ENCODE data around the gene TBC1D3B. TPM values are rescaled to one million over a fixed set of nuclear protein-coding genes. Genes with fewer than 3 reads are reported as not detected.
"Not testable (repeated sequence)": the region's sequence is repeated elsewhere in the genome, so short reads cannot be mapped to it uniquely, and the experiment has no call there.

The TBC1D3B gene
- total RNA-seq, 1 donor from 2014 or later, result 13.6 TPM

DNA sequence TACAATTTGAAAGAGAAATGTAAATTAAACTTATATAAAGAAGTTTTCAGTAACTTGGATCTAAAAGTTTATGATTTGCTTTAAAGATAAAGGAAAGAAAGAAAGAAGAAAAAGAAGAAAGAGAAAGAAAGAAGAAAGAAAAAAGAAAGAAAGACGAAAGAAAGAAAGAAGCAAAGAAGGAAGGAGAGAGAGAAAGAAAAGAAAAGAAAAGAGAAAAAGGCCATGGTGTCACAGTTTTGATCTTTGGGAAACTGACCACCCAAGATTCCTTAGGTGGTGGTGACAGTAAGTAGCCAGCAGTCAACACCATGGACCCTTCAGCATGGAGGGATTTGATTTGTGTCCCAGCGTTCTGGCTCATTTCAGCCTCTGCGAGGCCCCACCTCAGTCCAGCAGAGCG lies 24.7 kb upstream of the TBC1D3B start:
- DNase-seq (ENCODE audit: low spot score), result not testable (repeated sequence)

DNA sequence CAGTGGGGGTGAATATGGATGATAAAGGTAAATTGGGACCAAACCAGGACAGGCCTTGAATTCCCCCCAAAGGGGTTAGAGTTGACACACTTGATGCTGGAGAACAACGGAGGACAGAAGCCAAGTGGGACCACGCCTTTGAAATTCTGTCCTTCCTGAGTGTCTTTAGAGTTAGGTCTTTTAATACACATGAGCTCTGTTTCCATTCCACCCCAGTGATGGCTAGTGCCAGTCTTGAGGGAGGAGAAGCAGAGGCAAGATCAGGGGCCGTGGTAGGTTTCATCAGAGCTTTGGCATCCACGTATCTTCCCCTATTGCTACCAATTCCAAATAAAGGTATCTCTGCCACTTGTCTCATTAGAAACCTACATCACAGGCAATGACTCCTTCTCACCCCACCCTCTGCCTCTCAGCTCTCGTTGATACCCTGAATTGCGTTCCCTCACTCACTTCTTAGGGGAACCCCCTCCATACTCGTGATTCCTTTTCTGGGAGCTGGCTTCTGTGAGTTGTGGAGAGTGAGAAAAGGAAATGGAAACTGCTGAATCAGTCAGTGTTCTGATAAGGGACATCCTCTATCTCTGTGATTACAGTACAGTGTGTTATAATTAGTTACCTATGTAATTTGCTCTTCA lies 22.5 kb upstream of the TBC1D3B start:
- DNase-seq (ENCODE audit: low spot score), result no peak

- DNase-seq (ENCODE audit: low spot score), result no peak
Measured at GRCh38 chr17:36197387-36197703, 20.9 kb upstream of the TBC1D3B start.

- DNase-seq (ENCODE audit: low spot score), result no peak
Measured at GRCh38 chr17:36196131-36196486, 19.7 kb upstream of the TBC1D3B start.

DNA sequence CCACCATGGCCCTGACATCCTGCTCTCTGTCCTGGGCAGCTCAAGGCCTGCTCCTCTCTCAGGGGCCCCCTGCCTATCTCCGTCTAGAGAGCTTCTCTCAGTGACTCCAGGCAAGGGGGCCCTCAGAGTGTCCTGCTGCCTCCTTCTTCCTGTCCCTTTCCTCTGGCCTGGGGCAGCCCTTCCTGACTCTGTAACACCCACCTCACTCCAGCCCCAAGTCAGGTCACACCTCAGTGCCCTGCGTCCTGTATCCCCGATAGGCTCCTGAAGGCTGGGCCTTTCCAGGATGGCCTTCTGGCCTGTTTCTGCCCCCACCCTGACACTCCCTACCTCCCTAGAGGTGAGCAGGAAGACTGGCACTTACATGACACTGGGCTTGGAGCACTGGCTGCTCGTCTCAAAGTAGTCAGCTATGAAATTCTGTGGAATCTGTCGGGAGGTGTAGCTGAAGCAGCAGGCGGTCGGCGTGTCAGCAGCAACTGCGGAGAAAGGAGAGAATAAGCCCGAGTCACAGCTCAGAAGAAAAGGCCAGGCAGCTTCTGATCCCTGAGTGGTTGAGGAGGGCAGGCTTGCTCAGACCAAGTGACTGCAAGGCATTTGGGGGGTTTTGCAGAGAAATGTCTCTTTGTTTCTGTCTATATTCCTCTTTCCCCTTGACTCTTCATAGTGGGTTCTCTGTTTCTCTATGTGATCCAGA lies 19.1 kb upstream of the TBC1D3B start:
- no peak for DNase-seq (ENCODE audit: low spot score)

- DNase-seq (ENCODE audit: low spot score), result not testable (repeated sequence)
Measured at GRCh38 chr17:36194832-36195433, 18.5 kb upstream of the TBC1D3B start.

DNA sequence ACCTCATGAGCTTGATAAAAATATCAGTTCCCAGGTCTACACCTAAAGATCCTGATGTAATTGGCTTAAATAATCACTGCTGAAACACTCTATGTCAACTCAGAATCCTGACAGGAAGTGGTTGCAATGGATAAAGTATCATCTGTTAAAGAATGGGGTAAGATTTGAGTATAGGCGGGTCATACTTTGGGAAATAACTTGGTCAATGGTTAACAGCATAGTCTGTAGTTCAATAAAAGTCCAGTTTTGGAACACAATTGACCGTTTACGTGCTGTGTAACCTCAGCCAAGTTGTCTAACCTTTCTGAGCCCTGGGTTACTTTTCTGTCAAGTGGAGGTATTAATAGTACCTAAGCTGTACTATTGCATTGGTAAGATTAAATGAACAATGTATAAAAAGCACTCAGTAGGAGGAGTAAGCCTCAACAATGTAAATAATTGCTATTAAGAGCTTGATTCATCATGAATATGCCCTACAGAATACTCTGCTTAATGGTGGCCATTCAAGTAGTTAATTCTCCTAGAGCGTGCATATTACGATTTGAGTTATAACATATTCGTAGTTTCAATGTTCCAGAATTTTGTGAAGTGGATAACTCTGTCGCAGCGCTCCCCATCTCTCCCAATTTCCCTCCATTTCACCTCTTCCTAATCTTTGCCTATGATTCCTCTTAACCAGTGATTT lies 17.9 kb upstream of the TBC1D3B start:
- DNase-seq (ENCODE audit: low spot score), result not testable (repeated sequence)

DNA sequence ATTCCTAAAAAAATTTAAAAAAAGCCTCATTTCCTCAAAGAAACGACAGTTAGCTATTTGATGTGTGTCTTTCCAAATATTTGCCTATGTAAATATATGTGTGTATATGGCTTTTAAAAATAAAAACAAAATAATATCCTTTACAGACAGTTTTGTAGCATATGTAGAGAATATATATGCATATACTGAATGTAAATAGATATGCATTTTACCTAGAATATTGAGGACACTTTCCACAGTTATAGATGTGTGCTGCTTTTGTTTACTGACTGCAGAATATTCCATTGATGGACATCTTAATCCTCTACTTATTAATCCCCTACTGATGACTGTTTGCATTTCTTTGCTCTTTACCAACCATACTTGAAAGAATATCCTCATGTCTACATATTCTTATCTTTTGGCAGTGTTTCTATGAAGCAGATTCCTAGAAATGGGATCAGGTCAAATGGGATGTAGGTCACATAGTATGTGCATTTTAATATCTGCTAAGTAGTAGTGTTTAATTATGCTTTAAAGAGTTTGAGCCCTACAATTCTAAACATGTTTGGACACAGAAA lies 16.9 kb upstream of the TBC1D3B start:
- no peak for DNase-seq (ENCODE audit: low spot score)

- DNase-seq (ENCODE audit: low spot score), result not testable (repeated sequence)
Measured at GRCh38 chr17:36190549-36191330, 14.3 kb upstream of the TBC1D3B start.

DNA sequence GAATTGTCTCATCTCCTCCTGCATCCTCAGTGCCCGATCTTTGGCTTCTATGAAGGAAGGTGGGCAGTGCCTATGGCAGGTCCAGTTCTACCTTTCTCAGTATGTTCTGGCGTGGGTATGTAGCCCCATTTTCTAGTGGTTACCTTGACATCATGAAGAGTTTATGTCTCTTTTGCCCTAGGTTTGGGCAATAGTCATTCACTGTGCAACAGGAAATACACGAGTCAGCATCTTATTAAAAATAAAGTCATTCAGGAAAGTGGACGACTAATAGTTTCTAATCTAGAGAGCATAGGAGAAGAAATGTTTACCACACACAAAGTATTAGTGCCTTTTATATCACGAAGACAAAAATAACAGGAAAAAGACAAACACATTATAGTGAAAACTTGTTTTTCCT lies 13.6 kb upstream of the TBC1D3B start:
- DNase-seq (ENCODE audit: low spot score), result not testable (repeated sequence)

DNA sequence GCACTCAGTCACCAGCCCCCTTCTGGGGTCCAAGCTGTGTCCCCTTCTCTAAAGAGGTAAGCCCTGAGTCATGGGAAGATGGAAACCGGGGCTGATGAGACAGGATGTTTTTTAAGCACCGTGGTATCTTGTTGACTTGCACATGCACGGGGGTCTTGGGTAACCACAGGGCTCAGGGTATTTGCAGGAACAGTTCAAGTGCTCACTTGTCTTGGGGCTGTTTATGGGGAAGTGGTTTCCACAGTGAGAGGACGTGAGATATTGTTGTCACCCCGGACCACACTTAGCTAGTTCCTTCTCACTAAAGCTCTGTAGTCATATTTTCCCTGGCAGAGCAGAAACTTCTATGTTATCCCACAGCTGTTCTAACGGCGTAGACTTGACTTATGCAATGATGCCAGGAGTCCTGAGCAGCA lies 12.5 kb upstream of the TBC1D3B start:
- DNase-seq (ENCODE audit: low spot score), result no peak

GRCh38 chr17:36187943-36188665 lies 11.7 kb upstream of the TBC1D3B start:
- not testable (repeated sequence) for DNase-seq (ENCODE audit: low spot score)

GRCh38 chr17:36186810-36187763 lies 10.7 kb upstream of the TBC1D3B start:
- not testable (repeated sequence) for DNase-seq (ENCODE audit: low spot score)

DNA sequence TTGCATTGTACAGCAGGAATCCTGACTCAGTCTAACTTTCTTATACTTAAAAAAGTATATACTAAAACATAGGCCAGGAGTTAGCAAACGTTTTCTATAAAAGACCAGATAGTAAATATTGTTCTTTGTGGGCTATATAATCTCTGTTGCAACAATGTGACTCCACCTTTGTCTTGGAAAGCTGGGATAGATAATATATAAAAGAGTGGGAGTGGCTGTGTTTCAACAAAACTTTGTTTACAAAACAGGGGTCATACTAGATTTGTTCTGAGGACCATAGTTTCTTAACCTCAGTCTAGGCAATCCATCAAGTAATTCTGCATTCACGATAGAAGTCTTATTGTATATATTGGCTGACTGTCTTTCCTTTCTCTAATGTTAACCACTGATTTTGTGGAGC lies 9.0 kb upstream of the TBC1D3B start:
- no peak for DNase-seq (ENCODE audit: low spot score)

DNA sequence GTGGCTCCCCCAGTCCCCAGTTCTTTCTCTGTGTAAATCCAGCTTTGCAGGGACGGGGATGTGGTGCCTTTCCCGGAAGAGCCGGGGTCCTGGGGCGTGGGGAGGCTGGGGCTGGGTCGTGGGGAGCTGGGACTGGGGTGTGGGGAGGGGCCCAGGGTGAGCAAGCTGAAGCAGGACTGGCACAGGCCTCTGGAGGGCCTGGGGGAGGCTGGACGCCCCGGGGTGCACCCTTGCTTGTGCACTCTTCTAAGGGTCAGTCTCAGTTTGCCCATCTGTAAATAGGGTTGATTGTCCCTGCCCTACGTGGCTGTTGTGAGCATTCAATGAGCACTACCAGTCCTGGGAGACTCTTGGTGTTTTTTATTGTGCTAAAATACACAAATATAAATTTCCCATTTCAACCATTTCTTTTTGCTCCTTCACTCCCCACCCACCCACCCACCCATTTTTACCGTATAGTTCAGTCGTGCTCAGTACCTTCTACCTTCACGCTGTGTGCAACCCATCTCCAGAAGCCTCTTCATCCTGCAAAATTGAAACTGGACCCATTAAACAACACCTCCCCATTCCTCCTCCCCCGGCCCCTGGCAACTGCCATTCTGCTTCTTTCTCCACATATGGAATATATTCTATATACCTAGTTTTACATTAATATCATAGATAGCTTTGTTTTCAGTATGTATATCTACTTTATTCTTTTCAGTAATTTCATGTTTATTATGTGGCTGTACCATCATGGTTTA lies 7.8 kb upstream of the TBC1D3B start:
- no peak for DNase-seq (ENCODE audit: low spot score)

DNA sequence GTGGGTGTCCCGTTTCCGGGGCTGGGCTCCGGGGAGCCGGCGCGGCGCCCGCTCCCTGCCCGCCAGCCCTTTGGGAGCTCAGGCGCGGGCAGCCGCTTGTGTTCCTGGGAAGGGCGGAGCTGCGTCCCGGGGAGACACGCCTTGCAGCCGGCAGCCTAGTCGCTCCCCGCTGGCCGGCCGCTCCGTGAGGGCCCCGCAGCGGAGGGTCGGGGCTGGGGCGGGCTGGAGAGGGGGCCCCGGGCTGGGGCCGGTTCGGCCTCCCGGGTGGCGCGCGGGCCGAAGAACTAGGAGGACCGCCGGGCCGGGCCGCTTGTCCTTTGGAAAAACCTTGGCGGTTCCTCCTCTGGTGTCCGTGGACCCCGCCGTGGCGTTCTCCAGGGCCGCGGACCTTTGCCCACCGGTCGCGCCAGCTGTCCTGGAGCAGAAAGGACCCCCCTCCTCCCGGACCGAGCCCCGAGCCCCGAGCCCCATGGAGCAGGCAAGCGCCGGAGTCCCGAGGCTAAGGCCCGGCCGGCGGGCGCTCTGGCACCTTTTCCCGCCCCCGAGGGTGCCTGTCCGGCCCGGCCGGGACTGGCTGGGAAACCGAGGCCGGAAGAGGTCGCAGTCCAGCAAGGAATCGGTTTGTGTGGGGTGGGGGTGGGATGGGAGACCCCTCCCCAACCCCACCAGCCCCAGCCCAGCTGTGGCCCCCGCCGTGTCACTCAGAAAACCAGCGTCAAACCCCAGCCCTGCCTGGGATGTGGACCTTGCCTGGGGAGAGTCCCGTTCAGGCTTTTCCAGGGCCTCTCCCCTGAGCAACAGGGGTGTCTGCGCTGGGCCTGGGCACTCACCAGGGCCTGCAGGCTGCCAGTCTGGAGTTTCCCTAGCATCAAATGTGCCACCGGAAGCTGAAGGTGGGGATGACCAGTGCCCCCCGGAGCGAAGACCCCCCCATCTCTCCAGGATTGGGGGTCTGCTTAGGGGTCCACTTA lies 6.8 kb upstream of the TBC1D3B start:
- DNase-seq (ENCODE audit: low spot score), result peak; percentile 68

GRCh38 chr17:36182176-36183000 lies 6.0 kb upstream of the TBC1D3B start:
- DNase-seq (ENCODE audit: low spot score), result no peak
